Measurements from ENCODE around the gene DLG2. TPM values are rescaled to one million over a fixed set of nuclear protein-coding genes. Genes with fewer than 3 reads are reported as not detected.

The DLG2 gene
- total and polyA plus RNA-seq, 9 of the 15 experiments (the other 6 are each of a cell fraction or from before 2014, with no cell fraction given) = 0.52 to 1.6 (median 0.95) TPM

GRCh38 chr11:85295694-85296271, 331.4 kb downstream of the DLG2 start:
- Histone ChIP-seq H3K27ac (ENCODE audit: extremely low read depth, low read depth, low read length) (no peak overlapping the region), H3K9ac (ENCODE audit: insufficient read depth in 1 of 2, low read depth in 2 of 2, low read length in 2 of 2) (no peak overlapping the region), H2AFZ (ENCODE audit: low read depth, low read length) (no peak overlapping the region), H3K27me3 (ENCODE audit: control insufficient read depth in 2 of 2, insufficient read depth in 2 of 2, low read length in 2 of 2) (no peaks in the 10 kb centered on the region), H4K20me1 (replicated peaks; ENCODE audit: control insufficient read depth, insufficient read depth, low read length) (no peaks in the 10 kb centered on the region), H3K4me2 (ENCODE audit: insufficient read depth, low read length) (no peak overlapping the region), H3K4me3 (no peak overlapping the region), H3K4me1 (replicated peaks in 1 of 2; ENCODE audit: control insufficient read depth in 2 of 2, insufficient read depth in 2 of 2, low read length in 2 of 2) (no peaks in the 10 kb centered on the region), H3K79me2 (ENCODE audit: control insufficient read depth, insufficient read depth, low read length) (no peaks in the 10 kb centered on the region), H3K9me1 (ENCODE audit: control insufficient read depth, insufficient read depth, low read length) (no peaks in the 10 kb centered on the region), H3K36me3 (ENCODE audit: control insufficient read depth, insufficient read depth, low read length) (no peaks in the 10 kb centered on the region), H3K9me3 (replicated peaks; ENCODE audit: control insufficient read depth, insufficient read depth, low read depth, low read length) (no peaks in the 10 kb centered on the region)
- ATAC-seq (no peak), DNase-seq (ENCODE audit: extremely low read depth in 1 of 4, low spot score in 3 of 4) (no peak), FAIRE-seq (no peak)
- 15% methylated on average over 1 of the region's 1 CpG for WGBS (ENCODE audit: insufficient coverage, low coverage, missing lambda C conversion rate)
- in situ Hi-C loops (cut with MboI) (no loop called here), intact Hi-C loops (cut with micrococcal nuclease) (no loop called here)
- BruUV-seq (replicated peaks) = no TSS peak
- TF ChIP-seq BCOR (IDR thresholded peaks at IDR 0.05) = no peak
- TF ChIP-seq, protein P1, sequence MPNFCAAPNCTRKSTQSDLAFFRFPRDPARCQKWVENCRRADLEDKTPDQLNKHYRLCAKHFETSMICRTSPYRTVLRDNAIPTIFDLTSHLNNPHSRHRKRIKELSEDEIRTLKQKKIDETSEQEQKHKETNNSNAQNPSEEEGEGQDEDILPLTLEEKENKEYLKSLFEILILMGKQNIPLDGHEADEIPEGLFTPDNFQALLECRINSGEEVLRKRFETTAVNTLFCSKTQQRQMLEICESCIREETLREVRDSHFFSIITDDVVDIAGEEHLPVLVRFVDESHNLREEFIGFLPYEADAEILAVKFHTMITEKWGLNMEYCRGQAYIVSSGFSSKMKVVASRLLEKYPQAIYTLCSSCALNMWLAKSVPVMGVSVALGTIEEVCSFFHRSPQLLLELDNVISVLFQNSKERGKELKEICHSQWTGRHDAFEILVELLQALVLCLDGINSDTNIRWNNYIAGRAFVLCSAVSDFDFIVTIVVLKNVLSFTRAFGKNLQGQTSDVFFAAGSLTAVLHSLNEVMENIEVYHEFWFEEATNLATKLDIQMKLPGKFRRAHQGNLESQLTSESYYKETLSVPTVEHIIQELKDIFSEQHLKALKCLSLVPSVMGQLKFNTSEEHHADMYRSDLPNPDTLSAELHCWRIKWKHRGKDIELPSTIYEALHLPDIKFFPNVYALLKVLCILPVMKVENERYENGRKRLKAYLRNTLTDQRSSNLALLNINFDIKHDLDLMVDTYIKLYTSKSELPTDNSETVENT (CRISPR knock-in tag; IDR thresholded peaks at IDR 0.05) = no peak
- no peak for TF ChIP-seq SMARCA5 (IDR thresholded peaks at IDR 0.05)
- TF ChIP-seq CHCHD3 (CRISPR knock-in tag; IDR thresholded peaks at IDR 0.05) = no peak
- no peak for TF ChIP-seq ESRRA (IDR thresholded peaks at IDR 0.05; ENCODE audit: borderline replicate concordance, low read depth)
- TF ChIP-seq SIN3A (IDR thresholded peaks at IDR 0.05; ENCODE audit: borderline replicate concordance in 2 of 2, control insufficient read depth in 1 of 2, low read depth in 2 of 2, low read length in 2 of 2) = no peak
- TF ChIP-seq YY1 (IDR thresholded peaks at IDR 0.05; ENCODE audit: borderline replicate concordance in 1 of 3, control insufficient read depth in 1 of 3, extremely low read depth in 1 of 3, insufficient read depth in 3 of 3, insufficient read length in 1 of 3, insufficient replicate concordance in 2 of 3, low read depth in 1 of 3, low read length in 2 of 3) = no peak
- TF ChIP-seq CEBPB (tag; IDR thresholded peaks at IDR 0.05) = peak; percentile 66
- TF ChIP-seq BRD9 (IDR thresholded peaks at IDR 0.05; ENCODE audit: low read depth, partially characterized antibody) = no peak
- no peak for TF ChIP-seq DIDO1 (tag; IDR thresholded peaks at IDR 0.05; ENCODE audit: low read depth)
- no peak for TF ChIP-seq PHB (CRISPR knock-in tag; IDR thresholded peaks at IDR 0.05)
- TF ChIP-seq KLF13 (tag; IDR thresholded peaks at IDR 0.05; ENCODE audit: borderline replicate concordance, low read depth) = no peak
- no peak for TF ChIP-seq NR3C1 (CRISPR knock-in tag; IDR thresholded peaks at IDR 0.05)
- no peak for TF ChIP-seq MEF2A (IDR thresholded peaks at IDR 0.05; ENCODE audit: control insufficient read depth, low read depth, low read length)
- TF ChIP-seq PYGO2 (tag; IDR thresholded peaks at IDR 0.05) = no peak
- TF ChIP-seq, protein P2, sequence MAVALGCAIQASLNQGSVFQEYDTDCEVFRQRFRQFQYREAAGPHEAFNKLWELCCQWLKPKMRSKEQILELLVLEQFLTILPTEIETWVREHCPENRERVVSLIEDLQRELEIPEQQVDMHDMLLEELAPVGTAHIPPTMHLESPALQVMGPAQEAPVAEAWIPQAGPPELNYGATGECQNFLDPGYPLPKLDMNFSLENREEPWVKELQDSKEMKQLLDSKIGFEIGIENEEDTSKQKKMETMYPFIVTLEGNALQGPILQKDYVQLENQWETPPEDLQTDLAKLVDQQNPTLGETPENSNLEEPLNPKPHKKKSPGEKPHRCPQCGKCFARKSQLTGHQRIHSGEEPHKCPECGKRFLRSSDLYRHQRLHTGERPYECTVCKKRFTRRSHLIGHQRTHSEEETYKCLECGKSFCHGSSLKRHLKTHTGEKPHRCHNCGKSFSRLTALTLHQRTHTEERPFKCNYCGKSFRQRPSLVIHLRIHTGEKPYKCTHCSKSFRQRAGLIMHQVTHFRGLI (CRISPR knock-in tag; IDR thresholded peaks at IDR 0.05) = no peak
- TF ChIP-seq CEBPG (CRISPR knock-in tag; IDR thresholded peaks at IDR 0.05) = no peak
- TF ChIP-seq CEBPG (tag; conservative IDR thresholded peaks at IDR 0.05 in 1 of 2, IDR thresholded peaks at IDR 0.05 in 1 of 2) = peak in 1 of 2 experiments; percentile 88; a peak in 3 of 4 replicates
- CTCF ChIA-PET (ENCODE audit: low intra/inter-chr PET ratio) = no interaction called here
- POLR2A ChIA-PET = no interaction called here

Data from K562 (cell line).